Neuronal stem cell (in vitro differentiated cells): ENCODE data around the gene FAT2.
A peak's percentile ranks its signal among the peaks of the same experiment; 100 is the strongest.

ENCODE experiments used
- DNase-seq: peaks from one replicate; pipeline ENCODE4 v3.0.0-alpha.2; 2013; ENCODE audit warnings: low spot score
- H2AFZ ChIP-seq: one replicate; pipeline ENCODE4 v1.6.1; 2013; ENCODE audit warnings: mild to moderate bottlenecking, low read length, inconsistent platforms
- H2AK5ac ChIP-seq: 2 replicates; pipeline ENCODE4 v1.6.1; 2013; ENCODE audit warnings: low read depth, mild to moderate bottlenecking, inconsistent platforms, low read length, moderate library complexity, mixed read lengths
- H2BK120ac ChIP-seq: 2 replicates; pipeline ENCODE4 v1.6.1; 2013; ENCODE audit warnings: low read depth, mild to moderate bottlenecking, inconsistent platforms, low read length, moderate library complexity, mixed read lengths
- H2BK12ac ChIP-seq: one replicate; pipeline ENCODE4 v1.6.1; 2013; ENCODE audit warnings: low read length, inconsistent platforms
- H2BK15ac ChIP-seq: 2 replicates; pipeline ENCODE4 v1.6.1; 2013; ENCODE audit warnings: mild to moderate bottlenecking, low read length, inconsistent platforms, mixed read lengths
- H2BK5ac ChIP-seq: one replicate; pipeline ENCODE4 v1.6.1; 2013; ENCODE audit warnings: inconsistent platforms, mild to moderate bottlenecking, low read length, moderate library complexity
- H3K14ac ChIP-seq: one replicate; pipeline ENCODE4 v1.6.1; 2013; ENCODE audit warnings: low read length, inconsistent platforms
- H3K18ac ChIP-seq: 2 replicates; pipeline ENCODE4 v1.6.1; 2013; ENCODE audit warnings: low read length, inconsistent platforms
- H3K23ac ChIP-seq: 2 replicates; pipeline ENCODE4 v1.6.1; 2013; ENCODE audit warnings: low read depth, mild to moderate bottlenecking, mixed read lengths, low read length, inconsistent platforms; ENCODE audit not compliant: poor library complexity
- H3K27ac ChIP-seq: replicated peaks from 3 replicates; pipeline ENCODE4 v1.5.1; 2013; ENCODE audit warnings: low read length, inconsistent platforms
- H3K27me3 ChIP-seq, 3 experiments: 2 replicates each; pipeline ENCODE4 v1.6.1; 2013; ENCODE audit warnings: low read length in 3 of 3, mild to moderate bottlenecking in 2 of 3, inconsistent platforms in 1 of 3, low read depth in 1 of 3, mixed read lengths in 1 of 3, moderate library complexity in 1 of 3; ENCODE audit not compliant: control insufficient read depth in 3 of 3, insufficient read depth in 3 of 3
- H3K36me3 ChIP-seq, 2 donors: replicated peaks in 1 of 2; 2 replicates each; pipeline ENCODE4 v1.6.1; 2013; ENCODE audit warnings: low read length in 2 of 2; ENCODE audit not compliant: control insufficient read depth in 2 of 2, insufficient read depth in 2 of 2
- H3K4ac ChIP-seq: 2 replicates; pipeline ENCODE4 v1.6.1; 2013; ENCODE audit warnings: inconsistent platforms, mild to moderate bottlenecking, low read length, moderate library complexity
- H3K4me1 ChIP-seq, 2 donors: 1 replicate in 1 of 2; 2 replicates in 1 of 2; pipeline ENCODE4 v1.6.1; 2013; ENCODE audit warnings: low read length in 2 of 2, low read depth in 1 of 2; ENCODE audit not compliant: control insufficient read depth in 2 of 2, insufficient read depth in 1 of 2
- H3K4me2 ChIP-seq: one replicate; pipeline ENCODE4 v1.6.1; 2013; ENCODE audit warnings: mild to moderate bottlenecking, low read length, inconsistent platforms; ENCODE audit not compliant: insufficient read depth, poor library complexity, severe bottlenecking
- H3K4me3 ChIP-seq, 2 donors: 2 replicates each; pipeline ENCODE4 v1.5.1; 2013; ENCODE audit warnings: low read length in 2 of 2, mild to moderate bottlenecking in 2 of 2, inconsistent platforms in 1 of 2, moderate library complexity in 1 of 2
- H3K79me1 ChIP-seq: one replicate; pipeline ENCODE4 v1.6.1; 2013; ENCODE audit warnings: low read depth, mild to moderate bottlenecking, inconsistent platforms, low read length, moderate library complexity
- H3K9ac ChIP-seq: one replicate; pipeline ENCODE4 v1.6.1; 2013; ENCODE audit warnings: mild to moderate bottlenecking, low read depth, low read length, inconsistent platforms; ENCODE audit not compliant: poor library complexity
- H3K9me3 ChIP-seq, 2 donors: replicated peaks in 1 of 2; 2 replicates each; pipeline versions ENCODE3 to v1.6.1; 2013; ENCODE audit warnings: low read length in 2 of 2, mild to moderate bottlenecking in 2 of 2, inconsistent platforms in 1 of 2, low read depth in 1 of 2, mixed read lengths in 1 of 2, moderate library complexity in 1 of 2; ENCODE audit not compliant: control insufficient read depth in 2 of 2, insufficient read depth in 1 of 2
- H4K8ac ChIP-seq: one replicate; pipeline ENCODE4 v1.6.1; 2013; ENCODE audit warnings: low read depth, mild to moderate bottlenecking, inconsistent platforms, low read length, moderate library complexity
- H4K91ac ChIP-seq: one replicate; pipeline ENCODE4 v1.6.1; 2013; ENCODE audit warnings: low read length, low read depth, mild to moderate bottlenecking, inconsistent platforms; ENCODE audit not compliant: poor library complexity
- WGBS, 2 donors: extraction: QIAGEN DNeasy Blood & Tissue Kit; methylation state at CpG; one replicate each; pipeline ENCODE4 v1.1.7; 2013; ENCODE audit warnings: missing lambda C conversion rate in 2 of 2, mixed read lengths in 1 of 2; ENCODE audit not compliant: insufficient read length in 2 of 2, insufficient replicate concordance in 1 of 2; ENCODE audit errors: extremely low coverage in 2 of 2; 5-methylcytosine and 5-hydroxymethylcytosine counted together

The FAT2 gene

GRCh38 chr5:151572657-151573368 lies 18.3 kb downstream of the FAT2 start:
- no peak overlapping the region for H3K4me2 ChIP-seq
- H3K9me3 ChIP-seq = no peaks in the 10 kb centered on the region
- no peaks in the 10 kb centered on the region for H3K36me3 ChIP-seq
- no peak overlapping the region for H2BK12ac ChIP-seq
- H2AFZ ChIP-seq = no peak overlapping the region
- WGBS, 2 donors = no CpG with 5 or more reads among the region's 8 CpGs
- H3K14ac ChIP-seq = no peak overlapping the region
- H3K4me3 ChIP-seq = no peak overlapping the region
- H4K8ac ChIP-seq = no peak overlapping the region
- H3K18ac ChIP-seq = peak overlapping the region; percentile 49
- no peak overlapping the region for H3K4ac ChIP-seq
- H2AK5ac ChIP-seq = no peak overlapping the region
- no peak overlapping the region for H4K91ac ChIP-seq
- peaks cover 0 to 32% (median 0%) of the 10 kb centered on the region in 3 experiments for H3K27me3 ChIP-seq
- no peak for DNase-seq
- no peak overlapping the region for H3K23ac ChIP-seq
- H2BK15ac ChIP-seq = no peak overlapping the region
- no peak overlapping the region for H2BK5ac ChIP-seq
- no peak overlapping the region for H3K9ac ChIP-seq
- no peak overlapping the region for H2BK120ac ChIP-seq
- no peaks in the 10 kb centered on the region for H3K79me1 ChIP-seq
- H3K27ac ChIP-seq = no peak overlapping the region
- peaks cover 0 to 3% of the 10 kb centered on the region in 2 donors for H3K4me1 ChIP-seq

- WGBS, 2 donors = no CpG with 5 or more reads among the region's 9 CpGs
- no peak overlapping the region for H2BK12ac ChIP-seq
- DNase-seq = no peak
Observed at GRCh38 chr5:151571270-151572173, 19.6 kb downstream of the FAT2 start.

GRCh38 chr5:151570512-151571269 lies 20.4 kb downstream of the FAT2 start:
- peak overlapping the region; percentile 39 for H3K4ac ChIP-seq
- H4K91ac ChIP-seq = no peak overlapping the region
- H3K14ac ChIP-seq = peak overlapping the region; percentile 98
- H3K27me3 ChIP-seq = peaks cover 0 to 23% (median 0%) of the 10 kb centered on the region in 3 experiments
- H3K9ac ChIP-seq = no peak overlapping the region
- no peaks in the 10 kb centered on the region for H3K79me1 ChIP-seq
- no CpG with 5 or more reads among the region's 12 CpGs for WGBS, 2 donors
- peak overlapping the region; percentile 78 for H3K18ac ChIP-seq
- H2BK12ac ChIP-seq = no peak overlapping the region
- H3K23ac ChIP-seq = no peak overlapping the region
- H3K4me2 ChIP-seq = no peak overlapping the region
- H4K8ac ChIP-seq = no peak overlapping the region
- H3K36me3 ChIP-seq = no peaks in the 10 kb centered on the region
- H2BK120ac ChIP-seq = no peak overlapping the region
- no peak overlapping the region for H2AFZ ChIP-seq
- peak overlapping the region; percentile 89 for H2AK5ac ChIP-seq
- H3K4me3 ChIP-seq = no peak overlapping the region
- no peak for DNase-seq
- H3K4me1 ChIP-seq = peaks cover 0 to 3% of the 10 kb centered on the region in 2 donors
- H2BK15ac ChIP-seq = peak overlapping the region; percentile 69
- H3K27ac ChIP-seq = no peak overlapping the region
- H2BK5ac ChIP-seq = no peak overlapping the region
- no peaks in the 10 kb centered on the region for H3K9me3 ChIP-seq

More at GRCh38 chr5:151571270-151572173, 19.6 kb downstream of the FAT2 start:
- Histone ChIP-seq H3K79me1 (no peaks in the 10 kb centered on the region), H3K14ac (peak overlapping the region; percentile 98), H2AFZ (no peak overlapping the region), H3K4me2 (no peak overlapping the region), H4K8ac (peak overlapping the region; percentile 90), H3K9me3 (no peaks in the 10 kb centered on the region), H3K4me1 (peaks cover 0 to 3% of the 10 kb centered on the region in 2 donors), H3K36me3 (no peaks in the 10 kb centered on the region), H4K91ac (no peak overlapping the region), H3K4ac (no peak overlapping the region), H3K4me3 (no peak overlapping the region), H2BK120ac (no peak overlapping the region), H3K27me3 (peaks cover 0 to 27% (median 0%) of the 10 kb centered on the region in 3 experiments), H2AK5ac (peak overlapping the region; percentile 89), H3K23ac (no peak overlapping the region), H3K18ac (peak overlapping the region; percentile 78), H2BK15ac (peak overlapping the region; percentile 69), H3K27ac (no peak overlapping the region), H3K9ac (peak overlapping the region; percentile 50), H2BK5ac (no peak overlapping the region)
